Upper lobe of left lung (tissue), 6 donors: ENCODE data around the gene AATF. TPM values are rescaled to one million over a fixed set of nuclear protein-coding genes. Genes with fewer than 3 reads are reported as not detected.

ENCODE experiments used
- ATAC-seq, 2 donors: fragments of 200-7000 bp; cut with Tn5 transposase; one replicate each; pipeline ENCODE4 v1.9.1; 2022; ENCODE audit warnings: mild to moderate bottlenecking in 2 of 2, moderate library complexity in 2 of 2; ENCODE audit not compliant: low FRiP score in 2 of 2
- DNase-seq, 2 donors: peaks; one replicate each; pipeline ENCODE4 v3.0.0-alpha.2; 2019 to 2020
- H3K27ac ChIP-seq, 4 donors: fragments of 200-600 bp; sonication (generic); one replicate each; pipeline ENCODE4 v1.5.1; 2016 to 2019
- H3K27me3 ChIP-seq, 4 donors: fragments of 200-600 bp; sonication (generic); one replicate each; pipeline ENCODE4 v1.5.1; 2017 to 2019
- H3K36me3 ChIP-seq, 4 donors: fragments of 200-600 bp; sonication (generic); one replicate each; pipeline ENCODE4 v1.5.1; 2016 to 2019
- H3K4me1 ChIP-seq, 4 donors: fragments of 200-600 bp; sonication (generic); one replicate each; pipeline ENCODE4 v1.5.1; 2018 to 2019
- H3K4me3 ChIP-seq, 4 donors: fragments of 200-600 bp; sonication (generic); one replicate each; pipeline ENCODE4 v1.5.1; 2017 to 2019; ENCODE audit warnings: mild to moderate bottlenecking in 2 of 4, moderate library complexity in 1 of 4
- H3K9me3 ChIP-seq, 4 donors: fragments of 200-600 bp; sonication (generic); one replicate each; pipeline ENCODE4 v1.5.1; 2018 to 2019
- CTCF ChIP-seq, 6 experiments: fragments of 450-650 bp in 4 of 6; fragments of 200-600 bp in 2 of 6; sonication (generic) in 2 of 6; IDR thresholded peaks; one replicate each; pipeline ENCODE4 v1.5.1; 2016 to 2019; ENCODE audit warnings: antibody characterized with exemption in 6 of 6
- EP300 ChIP-seq, 4 donors: sonication (generic); formaldehyde crosslinking; IDR thresholded peaks; one replicate each; pipeline ENCODE4 v1.5.1; 2017; ENCODE audit warnings: antibody characterized with exemption in 4 of 4, control low read depth in 2 of 4
- POLR2A ChIP-seq, 4 donors: fragments of 450-650 bp; IDR thresholded peaks; one replicate each; pipeline ENCODE4 v1.5.1; 2016 to 2017; ENCODE audit warnings: antibody characterized with exemption in 4 of 4, mild to moderate bottlenecking in 2 of 4
- POLR2AphosphoS5 ChIP-seq, 2 donors: sonication (generic); formaldehyde crosslinking; IDR thresholded peaks; one replicate each; pipeline ENCODE4 v1.5.1; 2017; ENCODE audit warnings: antibody characterized with exemption in 2 of 2
- WGBS, 2 donors: methylation state at CpG; one replicate each; pipeline ENCODE4 v1.1.5; 2017 to 2018; 5-methylcytosine and 5-hydroxymethylcytosine counted together
- total RNA-seq, 6 donors: library from RNA; depleted of rRNA in 4 of 6; stranded (reverse); fragments of >200 nt in 4 of 6; gene quantifications; one replicate each; pipeline versions ENCODE4 v1.1.0 to v1.2.1, GENCODE V29; 2016 to 2021
- donor health status: DM: no; HTN: no; CAD: no; lungs with moderate emphysema.
- donor health status: DM: no; HTN: yes; CAD: no; lungs with severe emphysema.

AATF gene
- total RNA-seq, 6 donors from 2014 or later, result 30.7 to 45.4 (median 37.3) TPM

GRCh38 chr17:36938566-36939051 lies 10.1 kb upstream of the AATF start:
- peaks cover 6 to 100% (median 92%) of the 10 kb centered on the region in 4 donors for H3K27me3 ChIP-seq
- WGBS, 2 donors, result 5 to 13% methylated on average over 5 to 24 of the region's 25 CpGs
- H3K27ac ChIP-seq, result no peak overlapping the region
- TF ChIP-seq POLR2A (IDR thresholded peaks at IDR 0.05) (no peak), POLR2AphosphoS5 (IDR thresholded peaks at IDR 0.05) (no peak), EP300 (IDR thresholded peaks at IDR 0.05) (no peak)
- H3K4me1 ChIP-seq, result peaks cover 55 to 82% (median 68%) of the 10 kb centered on the region in 4 donors
- DNase-seq (no peak), ATAC-seq (no peak)
- no peaks in the 10 kb centered on the region for H3K9me3 ChIP-seq
- no peak overlapping the region for H3K4me3 ChIP-seq
- no peaks in the 10 kb centered on the region for H3K36me3 ChIP-seq

GRCh38 chr17:36939052-36939801 lies 9.5 kb upstream of the AATF start:
- H3K36me3 ChIP-seq, result no peaks in the 10 kb centered on the region
- H3K9me3 ChIP-seq, result no peaks in the 10 kb centered on the region
- DNase-seq (peak in 1 of 2 donors; percentile 73), ATAC-seq (no peak)
- TF ChIP-seq EP300 (IDR thresholded peaks at IDR 0.05) (no peak), POLR2AphosphoS5 (IDR thresholded peaks at IDR 0.05) (no peak), POLR2A (IDR thresholded peaks at IDR 0.05) (no peak), CTCF (IDR thresholded peaks at IDR 0.05) (no peak)
- no peak overlapping the region for H3K4me3 ChIP-seq
- whole genome bisulfite sequencing, 2 donors, result 8 to 11% methylated on average over 25 to 43 of the region's 43 CpGs
- peaks cover 49 to 75% (median 62%) of the 10 kb centered on the region in 4 donors for H3K4me1 ChIP-seq
- H3K27ac ChIP-seq, result no peak overlapping the region
- peaks cover 6 to 97% (median 87%) of the 10 kb centered on the region in 4 donors for H3K27me3 ChIP-seq

- DNase-seq (no peak), ATAC-seq (no peak)
- TF ChIP-seq CTCF (IDR thresholded peaks at IDR 0.05) (no peak), POLR2A (IDR thresholded peaks at IDR 0.05) (no peak), EP300 (IDR thresholded peaks at IDR 0.05) (no peak), POLR2AphosphoS5 (IDR thresholded peaks at IDR 0.05) (no peak)
- Histone ChIP-seq H3K27me3 (peaks cover 6 to 97% (median 84%) of the 10 kb centered on the region in 4 donors), H3K27ac (no peak overlapping the region), H3K36me3 (no peaks in the 10 kb centered on the region), H3K4me1 (peaks cover 43 to 69% (median 55%) of the 10 kb centered on the region in 4 donors), H3K9me3 (no peaks in the 10 kb centered on the region), H3K4me3 (no peak overlapping the region)
- WGBS, 2 donors, result 9% methylated on average over 25 to 26 of the region's 26 CpGs
Observed at GRCh38 chr17:36939802-36940312, 8.9 kb upstream of the AATF start.

- peaks cover 35 to 62% (median 48%) of the 10 kb centered on the region in 4 donors for H3K4me1 ChIP-seq
- DNase-seq (peak in 1 of 2 donors; percentile 80), ATAC-seq (no peak)
- no peak overlapping the region for H3K4me3 ChIP-seq
- no peaks in the 10 kb centered on the region for H3K36me3 ChIP-seq
- H3K27me3 ChIP-seq, result peaks cover 6 to 94% (median 80%) of the 10 kb centered on the region in 4 donors
- no peak overlapping the region for H3K27ac ChIP-seq
- H3K9me3 ChIP-seq, result no peaks in the 10 kb centered on the region
- WGBS, 2 donors, result 10 to 13% methylated on average over 22 to 30 of the region's 52 CpGs
- TF ChIP-seq CTCF (IDR thresholded peaks at IDR 0.05), result no peak
- no peak for TF ChIP-seq EP300 (IDR thresholded peaks at IDR 0.05)
- TF ChIP-seq POLR2AphosphoS5 (IDR thresholded peaks at IDR 0.05), result no peak
- TF ChIP-seq POLR2A (IDR thresholded peaks at IDR 0.05), result no peak
Observed at GRCh38 chr17:36940313-36941264, 8.2 kb upstream of the AATF start.
